IPS-NIHi7 (cell line): ENCODE measurements around the gene UGT2B28.
"Not testable (repeated sequence)": the region's sequence is repeated elsewhere in the genome, so short reads cannot be mapped to it uniquely, and the experiment has no call there.

Source experiments
- DNase-seq: peaks from one replicate; pipeline ENCODE4 v3.0.0; 2012; ENCODE audit warnings: mixed read lengths; ENCODE audit errors: extremely low spot score

Gene UGT2B28

DNA sequence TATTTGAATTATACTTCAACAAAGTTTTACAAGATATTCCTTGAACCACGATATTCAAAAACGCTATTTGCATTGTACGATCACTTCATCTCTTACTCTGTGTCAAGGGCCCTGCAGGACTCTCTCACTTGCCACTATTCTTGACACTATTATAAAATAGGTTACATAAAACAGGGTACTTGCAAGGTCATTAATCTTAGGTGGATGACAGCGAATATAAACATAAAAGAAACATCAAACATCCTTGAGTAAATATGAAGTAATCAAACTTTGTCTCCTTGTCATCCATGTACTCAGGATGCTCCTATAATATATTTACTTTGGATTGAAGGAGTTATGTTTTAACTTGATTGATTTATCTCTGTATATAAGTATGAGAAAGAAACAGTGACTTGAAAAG, at the start of gene UGT2B28:
Gene UGT2B28 (plus strand): TSS at position 395 of the 400 bp plus-strand sequence. CDS start 26 bp downstream, outside the sequence.
- not testable (repeated sequence) for DNase-seq

GRCh38 chr4:69239092-69239491, 41.2 kb upstream of the UGT2B28 start:
- no peak for DNase-seq

GRCh38 chr4:69239557-69240168, 40.6 kb upstream of the UGT2B28 start:
- DNase-seq, result no peak

GRCh38 chr4:69240787-69241186, 39.5 kb upstream of the UGT2B28 start:
- not testable (repeated sequence) for DNase-seq

- DNase-seq, result not testable (repeated sequence)
Measured at GRCh38 chr4:69241746-69242145, 38.5 kb upstream of the UGT2B28 start.

- not testable (repeated sequence) for DNase-seq
Measured at GRCh38 chr4:69242562-69243240, 37.6 kb upstream of the UGT2B28 start.

DNA sequence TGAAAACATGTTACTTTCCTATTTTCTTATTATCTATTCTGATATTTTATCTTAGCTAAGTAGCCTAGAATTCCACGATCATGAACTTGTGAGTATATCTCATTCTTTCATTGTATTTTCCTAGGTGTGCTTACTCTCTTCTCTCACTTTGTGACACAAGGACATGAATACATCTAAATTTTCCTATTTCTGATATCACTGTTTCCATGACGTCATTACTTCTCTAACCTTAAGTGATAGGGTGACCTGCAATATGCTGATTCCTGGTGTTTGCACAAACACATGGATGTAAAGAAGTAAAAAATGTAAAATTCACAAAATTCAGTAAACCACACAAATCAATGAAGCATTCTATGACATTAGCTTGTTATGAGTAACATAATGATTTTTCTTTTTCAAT, 29.4 kb upstream of the UGT2B28 start:
- not testable (repeated sequence) for DNase-seq

DNA sequence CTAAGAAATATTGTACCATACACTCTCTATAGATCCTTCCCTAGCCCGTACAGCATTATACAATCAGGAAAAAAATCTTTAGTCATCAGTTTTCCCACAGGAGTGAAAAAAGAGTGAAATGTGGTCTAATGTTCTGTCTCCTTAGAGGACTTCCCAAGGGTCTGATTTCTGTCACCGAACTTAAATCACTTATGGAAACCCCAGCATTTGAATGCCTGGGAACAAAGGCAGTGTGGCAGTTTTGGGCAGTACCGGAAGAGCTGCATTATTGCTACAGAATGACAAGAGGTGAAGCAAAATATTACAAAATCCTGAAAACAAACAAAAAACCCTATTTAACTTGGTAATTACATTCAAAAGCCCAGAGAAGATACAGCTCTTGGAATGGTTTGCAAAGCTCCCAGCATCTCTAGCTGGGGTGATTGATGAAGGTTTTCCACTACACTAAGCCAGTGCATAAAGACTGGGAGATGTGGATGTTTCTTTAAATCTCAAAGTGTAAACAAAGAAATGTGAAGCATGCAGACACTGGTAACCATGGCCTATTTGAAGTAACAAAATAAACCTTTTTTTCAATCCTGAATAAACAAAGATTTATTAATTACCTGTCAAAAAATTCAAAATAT, 27.0 kb upstream of the UGT2B28 start:
- not testable (repeated sequence) for DNase-seq

GRCh38 chr4:69268612-69269011, 11.7 kb upstream of the UGT2B28 start:
- DNase-seq, result not testable (repeated sequence)

DNA sequence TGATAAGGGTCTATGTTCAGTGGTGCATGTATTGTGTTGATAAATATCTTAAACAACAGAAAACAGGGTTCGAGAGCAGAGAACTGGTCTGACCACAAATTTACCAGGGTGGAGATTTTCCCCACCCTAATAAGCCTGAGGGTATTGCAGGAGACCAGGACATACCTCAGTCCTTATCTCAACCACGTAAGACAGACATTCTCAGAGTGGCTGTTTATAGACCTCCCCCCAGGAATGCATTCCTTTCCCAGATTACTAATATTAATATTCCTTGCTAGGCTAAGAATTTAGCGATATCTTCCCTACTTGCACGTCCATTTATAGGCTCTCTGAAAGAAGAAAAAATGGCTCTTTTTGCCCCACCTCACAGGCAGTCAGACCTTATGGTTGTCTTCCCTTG, 16.1 kb downstream of the UGT2B28 start:
- not testable (repeated sequence) for DNase-seq

- not testable (repeated sequence) for DNase-seq
Measured at GRCh38 chr4:69308426-69309033, 28.3 kb downstream of the UGT2B28 start.

DNA sequence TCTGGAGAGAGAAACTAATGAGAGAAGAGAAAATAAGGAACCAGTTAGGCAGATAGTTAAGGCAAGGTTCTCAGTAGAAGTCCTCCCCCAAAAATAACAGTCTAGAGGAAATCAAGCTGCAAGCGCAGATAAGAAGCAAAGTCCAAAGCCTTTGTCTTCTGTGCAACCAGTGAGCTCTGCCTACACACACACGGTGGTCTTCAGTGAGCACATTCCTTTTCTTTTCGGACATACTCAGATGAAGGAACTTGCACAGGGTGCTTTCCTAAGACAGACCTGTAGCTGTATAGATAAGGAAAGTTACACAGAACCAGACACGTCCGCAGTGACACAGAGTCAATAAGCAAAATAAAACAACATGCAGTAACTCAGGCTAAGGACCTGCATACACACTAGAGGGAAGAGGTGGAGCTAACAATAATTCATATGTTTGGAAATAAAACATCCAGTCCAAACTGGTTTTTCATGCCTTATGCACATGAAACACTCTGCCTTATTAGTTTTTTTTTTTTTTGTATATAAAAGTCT, 29.3 kb downstream of the UGT2B28 start:
- not testable (repeated sequence) for DNase-seq

- not testable (repeated sequence) for DNase-seq
Measured at GRCh38 chr4:69310262-69310661, 30.0 kb downstream of the UGT2B28 start.

- DNase-seq, result not testable (repeated sequence)
Measured at GRCh38 chr4:69317669-69318298, 37.5 kb downstream of the UGT2B28 start.

GRCh38 chr4:69321153-69321729, 41.0 kb downstream of the UGT2B28 start:
- no peak for DNase-seq

- DNase-seq, result no peak
Measured at GRCh38 chr4:69322055-69322454, 41.8 kb downstream of the UGT2B28 start.

GRCh38 chr4:69323284-69323683, 43.0 kb downstream of the UGT2B28 start:
- no peak for DNase-seq

DNA sequence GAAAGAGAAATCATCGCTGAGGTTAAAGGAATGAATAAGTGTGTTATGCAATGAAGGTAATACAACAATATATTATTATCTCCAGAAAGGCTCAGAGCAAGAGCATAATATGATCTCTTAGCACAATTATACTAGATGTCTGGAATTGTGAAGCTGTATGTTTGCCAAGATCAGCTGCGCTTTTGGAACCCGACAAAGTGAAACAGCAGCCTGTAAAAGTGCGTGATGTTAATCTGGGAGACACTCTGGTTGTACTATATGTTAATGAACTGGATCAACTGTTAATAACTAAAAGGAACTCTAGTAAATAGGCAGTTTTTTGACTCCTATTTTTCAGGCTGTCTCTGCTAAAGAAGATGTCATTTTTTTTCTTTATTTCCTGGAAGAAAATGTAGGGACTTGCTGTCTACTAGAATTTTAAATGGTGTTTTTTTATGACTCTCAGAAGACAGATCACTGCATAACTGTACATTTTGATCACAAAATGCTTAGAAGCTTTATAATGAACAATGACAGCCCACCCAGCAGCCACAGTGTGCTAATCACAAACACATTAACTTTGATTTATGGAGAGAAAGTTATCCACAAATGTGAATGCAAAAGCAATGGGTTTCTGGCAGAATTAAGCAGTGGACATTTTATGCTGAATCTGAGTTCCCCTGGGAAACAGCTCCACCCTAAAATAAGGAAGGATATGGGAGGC, 50.2 kb downstream of the UGT2B28 start:
- DNase-seq, result no peak

GRCh38 chr4:69331304-69331703, 51.0 kb downstream of the UGT2B28 start:
- not testable (repeated sequence) for DNase-seq

- not testable (repeated sequence) for DNase-seq
Measured at GRCh38 chr4:69335485-69335884, 55.2 kb downstream of the UGT2B28 start.

GRCh38 chr4:69343114-69343513, 62.8 kb downstream of the UGT2B28 start:
- DNase-seq, result not testable (repeated sequence)
